SU-DHL-6 (cell line): ENCODE data around the gene KCNMB2.
"Not testable (repeated sequence)": the region's sequence is repeated elsewhere in the genome, so short reads cannot be mapped to it uniquely, and the experiment has no call there.

Experiments used
- EZH2phosphoT487 ChIP-seq: fragments of 200-600 bp; sonication (generic), shearing (Covaris generic); conservative IDR thresholded peaks from 2 replicates; pipeline ENCODE4 v1.6.1; 2018; ENCODE audit warnings: mild to moderate bottlenecking, antibody characterized with exemption, low read length, moderate library complexity, mixed read lengths
- TF ChIP-seq, protein P1 (sequence below): fragments of 200-600 bp; sonication (generic); IDR thresholded peaks from one replicate; pipeline ENCODE4 v1.5.1; 2017; ENCODE audit warnings: antibody characterized with exemption, mild to moderate bottlenecking, low read length, moderate library complexity; ENCODE audit not compliant: insufficient read depth, poor library complexity, severe bottlenecking

- TF ChIP-seq, protein P1, sequence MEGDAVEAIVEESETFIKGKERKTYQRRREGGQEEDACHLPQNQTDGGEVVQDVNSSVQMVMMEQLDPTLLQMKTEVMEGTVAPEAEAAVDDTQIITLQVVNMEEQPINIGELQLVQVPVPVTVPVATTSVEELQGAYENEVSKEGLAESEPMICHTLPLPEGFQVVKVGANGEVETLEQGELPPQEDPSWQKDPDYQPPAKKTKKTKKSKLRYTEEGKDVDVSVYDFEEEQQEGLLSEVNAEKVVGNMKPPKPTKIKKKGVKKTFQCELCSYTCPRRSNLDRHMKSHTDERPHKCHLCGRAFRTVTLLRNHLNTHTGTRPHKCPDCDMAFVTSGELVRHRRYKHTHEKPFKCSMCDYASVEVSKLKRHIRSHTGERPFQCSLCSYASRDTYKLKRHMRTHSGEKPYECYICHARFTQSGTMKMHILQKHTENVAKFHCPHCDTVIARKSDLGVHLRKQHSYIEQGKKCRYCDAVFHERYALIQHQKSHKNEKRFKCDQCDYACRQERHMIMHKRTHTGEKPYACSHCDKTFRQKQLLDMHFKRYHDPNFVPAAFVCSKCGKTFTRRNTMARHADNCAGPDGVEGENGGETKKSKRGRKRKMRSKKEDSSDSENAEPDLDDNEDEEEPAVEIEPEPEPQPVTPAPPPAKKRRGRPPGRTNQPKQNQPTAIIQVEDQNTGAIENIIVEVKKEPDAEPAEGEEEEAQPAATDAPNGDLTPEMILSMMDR: not testable (repeated sequence)
- not testable (repeated sequence) for TF ChIP-seq EZH2phosphoT487
Observed at GRCh38 chr3:178549426-178549825, 13.2 kb downstream of the KCNMB2 start.
